CD14-positive monocyte (primary cell): ENCODE measurements around the gene C5AR2. TPM values are rescaled to one million over a fixed set of nuclear protein-coding genes. Genes with fewer than 3 reads are reported as not detected.

ENCODE experiments used
- DNase-seq, 3 donors: peaks; one replicate each; pipeline ENCODE4 v3.0.0-alpha.2; 2011 to 2022
- H2AFZ ChIP-seq: 2 replicates; pipeline ENCODE4 v1.6.0; 2012; ENCODE audit warnings: mild to moderate bottlenecking, low read depth, low read length, inconsistent platforms; ENCODE audit not compliant: insufficient read depth, poor library complexity, severe bottlenecking
- H3K27ac ChIP-seq, 2 donors: 1 replicate in 1 of 2; 2 replicates in 1 of 2; pipeline ENCODE4 v1.5.1; 2012 to 2013; ENCODE audit warnings: low read length in 2 of 2, control low read depth in 1 of 2, inconsistent platforms in 1 of 2, low read depth in 1 of 2, mild to moderate bottlenecking in 1 of 2
- H3K27me3 ChIP-seq, 2 donors: one replicate each; pipeline versions ENCODE4 v1.6.0 to v1.6.1; 2011 to 2013; ENCODE audit warnings: low read length in 2 of 2; ENCODE audit not compliant: control insufficient read depth in 2 of 2, insufficient read depth in 2 of 2
- H3K36me3 ChIP-seq, 2 donors: replicated peaks in 1 of 2; 1 replicate in 1 of 2; 2 replicates in 1 of 2; pipeline versions ENCODE4 v1.5.1 to v1.6.1; 2012 to 2013; ENCODE audit warnings: low read length in 2 of 2, control low read depth in 1 of 2, inconsistent platforms in 1 of 2, mild to moderate bottlenecking in 1 of 2; ENCODE audit not compliant: insufficient read depth in 2 of 2, control insufficient read depth in 1 of 2
- H3K4me1 ChIP-seq, 2 donors: 1 replicate in 1 of 2; 2 replicates in 1 of 2; pipeline versions ENCODE4 v1.5.1 to v1.6.1; 2012 to 2013; ENCODE audit warnings: low read length in 2 of 2, control low read depth in 1 of 2, inconsistent platforms in 1 of 2, mild to moderate bottlenecking in 1 of 2, moderate library complexity in 1 of 2; ENCODE audit not compliant: insufficient read depth in 2 of 2, control insufficient read depth in 1 of 2
- H3K4me2 ChIP-seq: replicated peaks from 2 replicates; pipeline ENCODE3; 2012; ENCODE audit warnings: low read length, moderate library complexity, mild to moderate bottlenecking; ENCODE audit not compliant: poor library complexity, severe bottlenecking; ENCODE audit errors: extremely low read depth
- H3K4me3 ChIP-seq, 3 experiments: fragments of 200-600 bp in 1 of 3; sonication (generic) in 1 of 3; replicated peaks in 1 of 3; 1 replicate in 2 of 3; 2 replicates in 1 of 3; pipeline ENCODE4 v1.5.1; 2011 to 2013; ENCODE audit warnings: low read length in 3 of 3, mild to moderate bottlenecking in 3 of 3, control low read depth in 2 of 3, low read depth in 2 of 3, inconsistent platforms in 1 of 3, moderate library complexity in 1 of 3
- H3K79me2 ChIP-seq: 2 replicates; pipeline ENCODE4 v1.6.0; 2012; ENCODE audit warnings: mild to moderate bottlenecking, control low read depth, inconsistent platforms, low read length, moderate library complexity; ENCODE audit not compliant: insufficient read depth
- H3K9ac ChIP-seq: 2 replicates; pipeline ENCODE4 v1.6.0; 2017; ENCODE audit warnings: low read length, mild to moderate bottlenecking; ENCODE audit not compliant: insufficient read depth, poor library complexity, severe bottlenecking
- H3K9me3 ChIP-seq, 2 donors: replicated peaks in 1 of 2; 1 replicate in 1 of 2; 2 replicates in 1 of 2; pipeline versions ENCODE4 v1.5.1 to v1.6.1; 2012 to 2013; ENCODE audit warnings: low read length in 2 of 2, control low read depth in 1 of 2; ENCODE audit not compliant: control insufficient read depth in 1 of 2, insufficient read depth in 1 of 2
- H4K20me1 ChIP-seq: 2 replicates; pipeline ENCODE4 v1.6.0; 2012; ENCODE audit warnings: mild to moderate bottlenecking, low read length, control low read depth, moderate library complexity; ENCODE audit not compliant: insufficient read depth
- H3K27ac Mint-ChIP-seq, 7 donors: one replicate each; pipeline ENCODE4 v1.8.0; 2020; ENCODE audit warnings: mild to moderate bottlenecking in 7 of 7, mixed read lengths in 7 of 7, moderate library complexity in 6 of 7, inconsistent platforms in 2 of 7
- H3K27me3 Mint-ChIP-seq, 3 donors: one replicate each; pipeline ENCODE4 v1.8.0; 2021 to 2022; ENCODE audit warnings: low read depth in 3 of 3, mild to moderate bottlenecking in 3 of 3, mixed read lengths in 3 of 3, moderate library complexity in 3 of 3, inconsistent platforms in 1 of 3
- H3K36me3 Mint-ChIP-seq, 2 donors: one replicate each; pipeline ENCODE4 v1.8.0; 2020; ENCODE audit warnings: mixed read lengths in 2 of 2, inconsistent platforms in 1 of 2, mild to moderate bottlenecking in 1 of 2
- H3K4me1 Mint-ChIP-seq: one replicate; pipeline ENCODE4 v1.8.0; 2020; ENCODE audit warnings: mild to moderate bottlenecking, mixed read lengths
- H3K4me3 Mint-ChIP-seq, 2 donors: one replicate each; pipeline ENCODE4 v1.8.0; 2020; ENCODE audit warnings: mild to moderate bottlenecking in 2 of 2, mixed read lengths in 2 of 2, moderate library complexity in 1 of 2
- H3K9me3 Mint-ChIP-seq, 7 donors: one replicate each; pipeline ENCODE4 v1.8.0; 2020 to 2022; ENCODE audit warnings: mixed read lengths in 7 of 7, mild to moderate bottlenecking in 6 of 7, moderate library complexity in 6 of 7, inconsistent platforms in 2 of 7
- WGBS: methylation state at CpG from one replicate; pipeline ENCODE4 v1.1.5; 2013; ENCODE audit warnings: missing lambda C conversion rate; ENCODE audit not compliant: insufficient coverage; 5-methylcytosine and 5-hydroxymethylcytosine counted together
- intact Hi-C, 2 donors: fragments of 100-400 bp; cut with micrococcal nuclease; formaldehyde crosslinking; loops; one replicate each; pipeline versions ENCODE4 v1.15.0 to v1.15.1; 2023
- polyA plus RNA-seq, 3 donors: library from polyadenylated mRNA; depleted of rRNA in 1 of 3; unstranded in 2 of 3; stranded (reverse) in 1 of 3; fragments of 300-500 nt in 2 of 3; fragments of >200 nt in 1 of 3; fragmentation: Illumina TruSeq in 2 of 3; gene quantifications; 1 replicate in 2 of 3; 2 replicates in 1 of 3; pipeline ENCODE4 v1.2.3, GENCODE V29; 2012 to 2021
- TF ChIP-seq, protein P1 (sequence below): fragments of 200-600 bp; IDR thresholded peaks from one replicate; pipeline ENCODE4 v1.8.0; 2022; ENCODE audit warnings: antibody characterized with exemption, mild to moderate bottlenecking

C5AR2 gene
- polyA plus RNA-seq, 3 donors: 2.4 to 46.9 (median 4.3) TPM

DNA sequence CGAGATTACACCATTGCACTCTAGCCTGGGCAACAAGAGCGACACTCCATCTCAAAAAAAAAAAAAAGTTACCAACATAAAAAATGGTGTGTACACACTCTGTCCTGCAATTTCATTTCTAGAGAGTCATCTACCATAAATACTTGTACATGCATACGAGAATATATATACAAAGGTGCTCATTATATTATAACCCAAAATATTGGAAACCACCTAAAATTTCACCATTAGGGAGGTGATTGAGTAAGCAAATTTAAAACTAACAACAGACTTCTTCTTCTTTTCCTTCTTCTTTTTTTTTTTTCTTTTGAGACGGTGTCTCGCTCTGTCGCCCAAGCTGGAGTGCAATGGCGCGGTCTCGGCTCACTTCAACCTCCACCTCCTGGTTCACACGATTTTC lies 29.7 kb upstream of the C5AR2 start:
- peak; percentile 58 to 80 (median 73) for DNase-seq
- no CpG with 5 or more reads among the region's 10 CpGs for WGBS
- Histone ChIP-seq H3K9ac (no peak overlapping the region), H3K79me2 (no peaks in the 10 kb centered on the region), H3K9me3 (no peaks in the 10 kb centered on the region), H3K36me3 (no peaks in the 10 kb centered on the region), H3K4me3 (peak overlapping the region in 1 of 3 experiments; percentile 14), H2AFZ (no peak overlapping the region), H3K27ac (peak overlapping the region; percentile 46 to 58), H3K4me2 (no peak overlapping the region), H4K20me1 (no peaks in the 10 kb centered on the region), H3K27me3 (no peaks in the 10 kb centered on the region), H3K4me1 (peaks cover 24 to 47% of the 10 kb centered on the region in 2 donors)
- TF ChIP-seq, protein P1, sequence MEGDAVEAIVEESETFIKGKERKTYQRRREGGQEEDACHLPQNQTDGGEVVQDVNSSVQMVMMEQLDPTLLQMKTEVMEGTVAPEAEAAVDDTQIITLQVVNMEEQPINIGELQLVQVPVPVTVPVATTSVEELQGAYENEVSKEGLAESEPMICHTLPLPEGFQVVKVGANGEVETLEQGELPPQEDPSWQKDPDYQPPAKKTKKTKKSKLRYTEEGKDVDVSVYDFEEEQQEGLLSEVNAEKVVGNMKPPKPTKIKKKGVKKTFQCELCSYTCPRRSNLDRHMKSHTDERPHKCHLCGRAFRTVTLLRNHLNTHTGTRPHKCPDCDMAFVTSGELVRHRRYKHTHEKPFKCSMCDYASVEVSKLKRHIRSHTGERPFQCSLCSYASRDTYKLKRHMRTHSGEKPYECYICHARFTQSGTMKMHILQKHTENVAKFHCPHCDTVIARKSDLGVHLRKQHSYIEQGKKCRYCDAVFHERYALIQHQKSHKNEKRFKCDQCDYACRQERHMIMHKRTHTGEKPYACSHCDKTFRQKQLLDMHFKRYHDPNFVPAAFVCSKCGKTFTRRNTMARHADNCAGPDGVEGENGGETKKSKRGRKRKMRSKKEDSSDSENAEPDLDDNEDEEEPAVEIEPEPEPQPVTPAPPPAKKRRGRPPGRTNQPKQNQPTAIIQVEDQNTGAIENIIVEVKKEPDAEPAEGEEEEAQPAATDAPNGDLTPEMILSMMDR: no peak
- Mint-ChIP-seq H3K36me3 (no peaks in the 10 kb centered on the region), H3K27me3 (peaks cover 9 to 29% (median 28%) of the 10 kb centered on the region in 3 donors), H3K4me3 (peak overlapping the region in 1 of 2 donors; percentile 35), H3K4me1 (peaks cover 39% of the 10 kb centered on the region), H3K27ac (peak overlapping the region; percentile 70 to 94 (median 83)), H3K9me3 (peaks cover 0 to 2% (median 0%) of the 10 kb centered on the region in 7 donors)
- intact Hi-C loops: no loop called here

DNA sequence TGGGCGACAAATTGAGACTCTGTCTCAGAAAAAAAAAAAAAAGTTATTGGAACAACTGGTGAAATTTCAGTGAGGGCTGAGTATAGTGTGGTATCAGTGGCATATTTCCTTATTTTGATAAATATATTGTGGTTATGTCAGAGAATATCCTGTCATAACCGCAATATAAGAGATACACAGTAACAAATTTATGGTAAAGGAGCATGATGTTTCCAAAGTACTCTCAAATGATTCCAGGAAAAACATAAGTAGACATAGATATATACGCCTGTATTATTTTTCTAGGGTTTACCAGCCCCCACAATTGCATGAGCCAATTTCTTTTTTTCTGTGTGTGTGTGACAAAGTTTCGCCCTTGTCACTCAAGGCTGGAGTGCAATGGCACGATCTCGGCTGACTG lies 28.0 kb upstream of the C5AR2 start:
- H3K79me2 ChIP-seq: no peaks in the 10 kb centered on the region
- H3K4me2 ChIP-seq: no peak overlapping the region
- WGBS: 0% methylated on average over 1 of the region's 6 CpGs
- TF ChIP-seq, protein P1: no peak
- intact Hi-C loops: no loop called here
- no peaks in the 10 kb centered on the region for H3K9me3 ChIP-seq
- H3K27me3 Mint-ChIP-seq: peaks cover 9 to 25% (median 25%) of the 10 kb centered on the region in 3 donors
- H3K4me3 ChIP-seq: no peak overlapping the region
- H3K36me3 ChIP-seq: no peaks in the 10 kb centered on the region
- no peaks in the 10 kb centered on the region for H3K27me3 ChIP-seq
- H3K4me1 Mint-ChIP-seq: peaks cover 47% of the 10 kb centered on the region
- H2AFZ ChIP-seq: no peak overlapping the region
- peak overlapping the region in 5 of 7 donors; percentile 48 to 84 (median 70) for H3K27ac Mint-ChIP-seq
- no peaks in the 10 kb centered on the region for H3K36me3 Mint-ChIP-seq
- no peak overlapping the region for H3K27ac ChIP-seq
- no peaks in the 10 kb centered on the region for H4K20me1 ChIP-seq
- H3K4me1 ChIP-seq: peaks cover 34 to 57% of the 10 kb centered on the region in 2 donors
- no peak for DNase-seq
- peak overlapping the region in 1 of 2 donors; percentile 60 for H3K4me3 Mint-ChIP-seq
- H3K9me3 Mint-ChIP-seq: peaks cover 0 to 2% (median 0%) of the 10 kb centered on the region in 7 donors
- H3K9ac ChIP-seq: no peak overlapping the region
